ENCODE results near the gene PCCA.

DNA sequence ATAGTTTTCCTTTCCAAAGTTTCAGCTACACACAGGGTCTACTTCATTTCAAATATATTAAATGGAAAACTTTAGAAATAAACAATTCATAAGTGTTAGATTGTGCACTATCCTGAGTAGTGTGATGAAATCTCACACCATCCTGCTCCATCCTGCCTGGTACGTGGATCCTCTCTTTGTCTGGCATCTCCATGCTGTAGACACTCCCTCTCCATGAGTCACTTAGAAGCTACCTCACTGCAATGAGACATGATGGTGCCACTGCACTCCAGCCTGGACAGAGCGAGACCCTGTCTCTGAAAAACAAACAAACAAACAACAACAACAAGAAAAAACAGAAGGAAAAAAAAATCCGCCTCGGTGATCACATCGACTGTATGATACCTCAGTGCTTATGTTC lies 191.8 kb downstream of the PCCA start:
- no peak for TF ChIP-seq POLR2AphosphoS5 (IDR thresholded peaks at IDR 0.05)
- TF ChIP-seq POLR2A (IDR thresholded peaks at IDR 0.05) = no peak
- TF ChIP-seq, protein P1, sequence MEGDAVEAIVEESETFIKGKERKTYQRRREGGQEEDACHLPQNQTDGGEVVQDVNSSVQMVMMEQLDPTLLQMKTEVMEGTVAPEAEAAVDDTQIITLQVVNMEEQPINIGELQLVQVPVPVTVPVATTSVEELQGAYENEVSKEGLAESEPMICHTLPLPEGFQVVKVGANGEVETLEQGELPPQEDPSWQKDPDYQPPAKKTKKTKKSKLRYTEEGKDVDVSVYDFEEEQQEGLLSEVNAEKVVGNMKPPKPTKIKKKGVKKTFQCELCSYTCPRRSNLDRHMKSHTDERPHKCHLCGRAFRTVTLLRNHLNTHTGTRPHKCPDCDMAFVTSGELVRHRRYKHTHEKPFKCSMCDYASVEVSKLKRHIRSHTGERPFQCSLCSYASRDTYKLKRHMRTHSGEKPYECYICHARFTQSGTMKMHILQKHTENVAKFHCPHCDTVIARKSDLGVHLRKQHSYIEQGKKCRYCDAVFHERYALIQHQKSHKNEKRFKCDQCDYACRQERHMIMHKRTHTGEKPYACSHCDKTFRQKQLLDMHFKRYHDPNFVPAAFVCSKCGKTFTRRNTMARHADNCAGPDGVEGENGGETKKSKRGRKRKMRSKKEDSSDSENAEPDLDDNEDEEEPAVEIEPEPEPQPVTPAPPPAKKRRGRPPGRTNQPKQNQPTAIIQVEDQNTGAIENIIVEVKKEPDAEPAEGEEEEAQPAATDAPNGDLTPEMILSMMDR (IDR thresholded peaks at IDR 0.05) = no peak
